M059J (cell line): ENCODE measurements around the gene NADK. TPM values are rescaled to one million over a fixed set of nuclear protein-coding genes. Genes with fewer than 3 reads are reported as not detected.
"Not testable (repeated sequence)": the region's sequence is repeated elsewhere in the genome, so short reads cannot be mapped to it uniquely, and the experiment has no call there.

Experiments used
- DNase-seq: peaks from one replicate; pipeline ENCODE4 v3.0.0-alpha.2; 2012; ENCODE audit warnings: low read depth
- total RNA-seq: library from RNA; depleted of rRNA; stranded (reverse); fragments of >200 nt; shearing (Covaris generic); gene quantifications from 2 replicates; pipeline ENCODE4 v1.2.3, GENCODE V29; 2014; rRNA removed

Gene NADK
- total RNA-seq, 1 experiment from 2014 or later = 44.7 TPM

- DNase-seq = not testable (repeated sequence)
Measured at GRCh38 chr1:1704284-1704957, 73.8 kb downstream of the NADK start.

- DNase-seq = no peak
Measured at GRCh38 chr1:1703796-1704195, 74.5 kb downstream of the NADK start.

DNA sequence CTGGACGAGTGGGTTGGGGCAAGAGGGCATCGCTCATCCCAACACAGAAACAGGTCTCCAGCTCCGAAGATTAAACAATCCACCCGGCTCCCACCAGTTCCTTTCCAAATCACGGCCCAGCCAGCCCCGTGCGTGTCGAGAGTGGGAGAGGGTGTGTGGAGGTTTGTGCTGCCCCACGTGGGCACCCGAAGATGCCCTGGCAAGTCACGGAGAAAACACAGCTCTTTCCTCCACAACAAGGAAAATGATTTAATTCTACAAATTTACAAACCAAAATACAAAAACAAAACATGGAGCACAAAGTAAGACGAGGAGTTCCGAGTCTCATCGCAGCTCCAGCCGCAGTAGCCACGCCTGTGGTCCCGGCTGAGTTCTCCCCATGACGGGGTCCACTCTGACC, 75.8 kb downstream of the NADK start:
- DNase-seq = not testable (repeated sequence)

Other genes starting within 250 kb of the NADK start
- gene TMEM240, start 237.8 kb downstream of the NADK start, total RNA-seq = 0.15 TPM in 1 of 2 replicates, not detected in the other
- 69.3 and 96.9 TPM in 2 replicates for gene SSU72, start 203.6 kb downstream of the NADK start, total RNA-seq
- gene FNDC10, start 178.3 kb downstream of the NADK start, total RNA-seq = 1.1 and 6.1 TPM in 2 replicates
- 15.8 and 28.6 TPM in 2 replicates for gene MIB2, start 163.0 kb downstream of the NADK start, total RNA-seq
- gene MMP23B, start 146.3 kb downstream of the NADK start, total RNA-seq = 0.27 TPM in 1 of 2 replicates, not detected in the other
- 7.4 and 13.2 TPM in 2 replicates for gene CDK11B, start 119.5 kb downstream of the NADK start, total RNA-seq
- gene SLC35E2B, start 85.7 kb downstream of the NADK start, total RNA-seq = 11.5 and 25.5 TPM in 2 replicates
- 2.6 and 11.0 TPM in 2 replicates for gene CDK11A, start 54.1 kb downstream of the NADK start, total RNA-seq
- gene GNB1, start 112.6 kb upstream of the NADK start, total RNA-seq = 80.3 and 137 TPM in 2 replicates
- gene CALML6, start 136.8 kb upstream of the NADK start, total RNA-seq = not detected in 2 replicates
- gene TMEM52, start 140.8 kb upstream of the NADK start, total RNA-seq = not detected in 2 replicates
- not detected in 2 replicates for gene CFAP74, start 225.3 kb upstream of the NADK start, total RNA-seq
- gene GABRD, start 240.9 kb upstream of the NADK start, total RNA-seq = not detected in 2 replicates